Left lung (tissue), 10 donors: ENCODE measurements around the gene MORN1. TPM values are rescaled to one million over a fixed set of nuclear protein-coding genes. Genes with fewer than 3 reads are reported as not detected.

Experiments
- ATAC-seq: fragments of 200-7000 bp; cut with Tn5 transposase; one replicate; pipeline ENCODE4 v1.9.1; 2020; ENCODE audit warnings: moderate library complexity
- DNase-seq, 4 donors: peaks; one replicate each; pipeline ENCODE4 v3.0.0-alpha.2; 2013 to 2020
- H3K27ac ChIP-seq, 2 donors: fragments of 200-600 bp; sonication (generic) in 1 of 2; one replicate each; pipeline versions ENCODE4 v1.5.0 to v1.8.0; 2020 to 2021
- H3K27me3 ChIP-seq, 2 donors: fragments of 200-600 bp; sonication (generic) in 1 of 2; one replicate each; pipeline versions ENCODE4 v1.5.0 to v1.8.0; 2020 to 2021
- H3K36me3 ChIP-seq, 2 donors: fragments of 200-600 bp; sonication (generic) in 1 of 2; one replicate each; pipeline versions ENCODE4 v1.5.0 to v1.8.0; 2020 to 2021
- H3K4me1 ChIP-seq, 2 donors: fragments of 200-600 bp; one replicate each; pipeline ENCODE4 v1.8.0; 2021
- H3K4me3 ChIP-seq, 2 donors: fragments of 200-600 bp; sonication (generic) in 1 of 2; one replicate each; pipeline versions ENCODE4 v1.5.0 to v1.8.0; 2020 to 2021; ENCODE audit warnings: mild to moderate bottlenecking in 1 of 2
- H3K9me3 ChIP-seq, 2 donors: fragments of 200-600 bp; sonication (generic) in 1 of 2; one replicate each; pipeline versions ENCODE4 v1.5.0 to v1.8.0; 2020 to 2021
- CTCF ChIP-seq, 2 donors: fragments of 200-600 bp; sonication (generic) in 1 of 2; IDR thresholded peaks; one replicate each; pipeline versions ENCODE4 v1.5.0 to v1.8.0; 2021; ENCODE audit warnings: antibody characterized with exemption in 2 of 2
- intact Hi-C, 2 donors: fragments of 100-400 bp; cut with DNase I; formaldehyde crosslinking; loops; one replicate each; pipeline versions ENCODE4 v1.11.2 to v1.14.2; 2022
- polyA plus RNA-seq, 6 donors: library from polyadenylated mRNA; unstranded; fragments of 120-200 nt; gene quantifications; one replicate each; pipeline ENCODE4 v1.2.1, GENCODE V29; 2013; ENCODE audit not compliant: insufficient read length in 6 of 6
- total RNA-seq, 2 donors: library from RNA; stranded (reverse); fragmentation: NEBNext Ultra II Directional; extraction: Animal tissue kit (Norgen Biotek cat#: 25700); gene quantifications; one replicate each; pipeline ENCODE4 v1.2.1, GENCODE V29; 2021
- donor health status: DM: no; HTN: yes; CAD: no.
- donor health status: DM: no; HTN: no; CAD: no.

Gene MORN1
- total and polyA plus RNA-seq, 8 donors = 7.5 to 17.8 (median 14.1) TPM

GRCh38 chr1:2425892-2426291, 34.5 kb upstream of the MORN1 start:
- no peak for TF ChIP-seq CTCF (IDR thresholded peaks at IDR 0.05)
- Histone ChIP-seq H3K27ac (no peak overlapping the region), H3K9me3 (peaks cover 0 to 15% of the 10 kb centered on the region in 2 donors), H3K4me1 (no peaks in the 10 kb centered on the region), H3K4me3 (no peak overlapping the region), H3K27me3 (peaks cover 0 to 51% of the 10 kb centered on the region in 2 donors), H3K36me3 (no peaks in the 10 kb centered on the region)
- ATAC-seq (no peak), DNase-seq (no peak)
- intact Hi-C loops = no loop called here

DNA sequence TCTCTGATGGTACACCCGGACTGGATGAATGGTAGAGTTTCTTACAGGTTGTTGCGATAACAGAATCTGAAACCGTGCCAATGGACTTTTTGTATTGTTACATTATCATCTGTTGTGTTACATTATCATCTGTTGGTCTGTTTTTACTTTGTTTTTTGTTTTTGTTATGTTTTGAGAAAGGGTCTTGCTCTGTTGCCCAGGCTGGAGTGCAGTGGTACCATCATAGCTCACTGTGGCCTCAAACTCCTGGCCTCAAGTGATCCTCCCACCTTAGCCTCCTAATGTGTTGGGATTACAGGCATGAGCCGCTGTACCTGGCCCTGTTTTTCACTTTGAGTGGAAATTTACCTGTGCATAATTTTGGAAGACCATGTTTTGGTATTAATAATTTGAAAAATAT, 31.2 kb upstream of the MORN1 start:
- H3K27ac ChIP-seq = no peak overlapping the region
- H3K4me3 ChIP-seq = no peak overlapping the region
- H3K27me3 ChIP-seq = peaks cover 0 to 56% of the 10 kb centered on the region in 2 donors
- no peak for TF ChIP-seq CTCF (IDR thresholded peaks at IDR 0.05)
- H3K9me3 ChIP-seq = peaks cover 0 to 3% of the 10 kb centered on the region in 2 donors
- H3K36me3 ChIP-seq = no peaks in the 10 kb centered on the region
- intact Hi-C loops = no loop called here
- DNase-seq (no peak), ATAC-seq (no peak)
- no peaks in the 10 kb centered on the region for H3K4me1 ChIP-seq

- intact Hi-C loops = loop anchor here in 1 of 2 donors (10.0 kb wide), 3 partner anchors 125 to 1005 kb away; no protein-coding TSS in a partner anchor
- ATAC-seq (no peak), DNase-seq (no peak)
- Histone ChIP-seq H3K4me3 (no peak overlapping the region), H3K27me3 (peaks cover 0 to 68% of the 10 kb centered on the region in 2 donors), H3K4me1 (peaks cover 0 to 3% of the 10 kb centered on the region in 2 donors), H3K36me3 (no peaks in the 10 kb centered on the region), H3K27ac (no peak overlapping the region), H3K9me3 (peaks cover 0 to 3% of the 10 kb centered on the region in 2 donors)
- no peak for TF ChIP-seq CTCF (IDR thresholded peaks at IDR 0.05)
These were observed 28.1 kb upstream of the MORN1 start for GRCh38 chr1:2419416-2419815.

GRCh38 chr1:2418791-2419320, 27.5 kb upstream of the MORN1 start:
- H3K4me1 ChIP-seq = peaks cover 3 to 9% of the 10 kb centered on the region in 2 donors
- DNase-seq = no peak
- no peaks in the 10 kb centered on the region for H3K36me3 ChIP-seq
- H3K9me3 ChIP-seq = peaks cover 0 to 3% of the 10 kb centered on the region in 2 donors
- no peak for TF ChIP-seq CTCF (IDR thresholded peaks at IDR 0.05)
- no peak overlapping the region for H3K4me3 ChIP-seq
- ATAC-seq = no peak
- H3K27ac ChIP-seq = no peak overlapping the region
- peaks cover 0 to 68% of the 10 kb centered on the region in 2 donors for H3K27me3 ChIP-seq
- intact Hi-C loops = loop anchor here in 1 of 2 donors (10.0 kb wide), 3 partner anchors 126 to 1006 kb away; no protein-coding TSS in a partner anchor

GRCh38 chr1:2417833-2418225, 26.5 kb upstream of the MORN1 start:
- no peak for DNase-seq
- no peak overlapping the region for H3K4me3 ChIP-seq
- H3K27me3 ChIP-seq = peaks cover 0 to 68% of the 10 kb centered on the region in 2 donors
- ATAC-seq = no peak
- H3K4me1 ChIP-seq = peaks cover 11 to 19% of the 10 kb centered on the region in 2 donors
- H3K27ac ChIP-seq = no peak overlapping the region
- no peaks in the 10 kb centered on the region for H3K9me3 ChIP-seq
- no peak for TF ChIP-seq CTCF (IDR thresholded peaks at IDR 0.05)
- no peaks in the 10 kb centered on the region for H3K36me3 ChIP-seq
- intact Hi-C loops = loop anchor here in 1 of 2 donors (10.0 kb wide), 3 partner anchors 127 to 1007 kb away; no protein-coding TSS in a partner anchor
